HepG2 (cell line): Measurements from ENCODE around the gene RFX2. TPM values are rescaled to one million over a fixed set of nuclear protein-coding genes. Genes with fewer than 3 reads are reported as not detected.

Experiments used
- ASH2L ChIP-seq: fragments of 300-600, 200-600 bp; sonication (generic); IDR thresholded peaks from 2 replicates; pipeline ENCODE4 v1.7.0; 2017; ENCODE audit warnings: low read depth, mild to moderate bottlenecking, moderate library complexity, mixed read lengths, low read length; ENCODE audit not compliant: insufficient read length
- CHD2 ChIP-seq: IDR thresholded peaks from 2 replicates; pipeline ENCODE4 v1.6.1; 2011; ENCODE audit warnings: low read depth, low read length, improper control_type of control experiment
- ELF1 ChIP-seq: sonication (generic); formaldehyde crosslinking; IDR thresholded peaks from 2 replicates; pipeline ENCODE4 v1.4.0; 2020; ENCODE audit warnings: missing genetic modification reagents
- HOXD1 ChIP-seq: sonication (generic); formaldehyde crosslinking; IDR thresholded peaks from 2 replicates; pipeline ENCODE4 v1.5.0; 2020; ENCODE audit warnings: missing genetic modification reagents
- KLF9 ChIP-seq: IDR thresholded peaks from 2 replicates; pipeline ENCODE4 v1.6.1; 2016; ENCODE audit warnings: low read depth
- KMT2A ChIP-seq: sonication (generic); formaldehyde crosslinking; IDR thresholded peaks from 2 replicates; pipeline ENCODE4 v1.4.0; 2020; ENCODE audit warnings: missing genetic modification reagents
- MBD4 ChIP-seq: IDR thresholded peaks from 2 replicates; pipeline ENCODE4 v1.6.1; 2012; ENCODE audit warnings: low read length, inconsistent platforms, borderline replicate concordance
- PRMT3 ChIP-seq: sonication (generic); formaldehyde crosslinking; IDR thresholded peaks from 2 replicates; pipeline ENCODE4 v1.8.1; 2022; ENCODE audit warnings: low read depth, mild to moderate bottlenecking, moderate library complexity, missing genetic modification reagents, borderline replicate concordance
- SRSF1 ChIP-seq: fragments of 200-400 bp; formaldehyde crosslinking; optimal IDR thresholded peaks from 2 replicates; pipeline ENCODE3; 2017; ENCODE audit warnings: mild to moderate bottlenecking, low read depth, low read length, moderate library complexity
- TAF15 ChIP-seq: fragments of 200-400 bp; formaldehyde crosslinking; IDR thresholded peaks from one replicate; pipeline ENCODE4 v1.6.1; 2018; ENCODE audit warnings: mild to moderate bottlenecking, low read depth, low read length; ENCODE audit not compliant: poor library complexity, severe bottlenecking
- ZFP1 ChIP-seq: IDR thresholded peaks from 2 replicates; pipeline ENCODE4 v1.6.1; 2016
- ZFP82 ChIP-seq: sonication (generic); formaldehyde crosslinking; IDR thresholded peaks from 2 replicates; pipeline ENCODE4 v1.5.1; 2020; ENCODE audit warnings: mild to moderate bottlenecking, missing genetic modification reagents, borderline replicate concordance
- ZMYM4 ChIP-seq: sonication (generic); formaldehyde crosslinking; IDR thresholded peaks from 2 replicates; pipeline ENCODE4 v1.8.1; 2023; ENCODE audit warnings: mild to moderate bottlenecking, missing genetic modification reagents
- ZNF44 ChIP-seq: sonication (generic); formaldehyde crosslinking; IDR thresholded peaks from 2 replicates; pipeline ENCODE4 v1.5.1; 2020; ENCODE audit warnings: mild to moderate bottlenecking, missing genetic modification reagents
- ZNF782 ChIP-seq: sonication (generic); formaldehyde crosslinking; IDR thresholded peaks from 2 replicates; pipeline ENCODE4 v1.4.0; 2020; ENCODE audit warnings: missing genetic modification reagents, mild to moderate bottlenecking, borderline replicate concordance
- ZNF878 ChIP-seq: sonication (generic); formaldehyde crosslinking; IDR thresholded peaks from 2 replicates; pipeline ENCODE4 v1.8.1; 2023; ENCODE audit warnings: mild to moderate bottlenecking, missing genetic modification reagents, moderate library complexity
- ZSCAN31 ChIP-seq: sonication (generic); formaldehyde crosslinking; IDR thresholded peaks from 2 replicates; pipeline ENCODE4 v1.5.0; 2020; ENCODE audit warnings: low read depth, mild to moderate bottlenecking, missing genetic modification reagents
- ZZZ3 ChIP-seq: sonication (generic); formaldehyde crosslinking; IDR thresholded peaks from 2 replicates; pipeline ENCODE4 v1.4.0; 2020; ENCODE audit warnings: missing genetic modification reagents, mild to moderate bottlenecking, borderline replicate concordance
- polyA plus RNA-seq, 8 experiments: library from polyadenylated mRNA; depleted of rRNA in 3 of 8; stranded (reverse) in 7 of 8; unstranded in 1 of 8; fragments of >200 nt; fragmentation: Illumina TruSeq in 4 of 8; extraction: Trizol in 4 of 8; gene quantifications; 2 replicates each; pipeline versions ENCODE4 v1.2.1 to v1.2.3, GENCODE V29; 2011 to 2016; ENCODE audit warnings: low read depth in 4 of 8, missing spikeins in 1 of 8, mixed read lengths in 1 of 8; ENCODE audit not compliant: insufficient read depth in 1 of 8
- total RNA-seq, 5 experiments: library from RNA; depleted of rRNA; stranded (reverse); fragments of >200 nt; fragmentation: Illumina TruSeq; extraction: Trizol; gene quantifications; 2 replicates each; pipeline ENCODE4 v1.2.3, GENCODE V29; 2016; ENCODE audit warnings: low read depth in 1 of 5
- TF ChIP-seq, protein P1 (sequence below): sonication (generic); formaldehyde crosslinking; IDR thresholded peaks from 2 replicates; pipeline ENCODE4 v1.4.0; 2020; ENCODE audit warnings: missing genetic modification reagents; ENCODE audit errors: not compliant biosample characterization
- TF ChIP-seq, protein P2 (sequence below): sonication (generic); formaldehyde crosslinking; IDR thresholded peaks from 2 replicates; pipeline ENCODE4 v1.5.1; 2020; ENCODE audit warnings: mild to moderate bottlenecking, missing genetic modification reagents
- TF ChIP-seq, protein P3 (sequence below): sonication (generic); formaldehyde crosslinking; IDR thresholded peaks from 2 replicates; pipeline ENCODE4 v1.4.0; 2020; ENCODE audit warnings: mild to moderate bottlenecking, missing genetic modification reagents
- TF ChIP-seq, protein P4 (sequence below): sonication (generic); formaldehyde crosslinking; IDR thresholded peaks from 2 replicates; pipeline ENCODE4 v1.8.1; 2023; ENCODE audit warnings: missing genetic modification reagents, mild to moderate bottlenecking, borderline replicate concordance

RFX2 gene
- total and polyA plus RNA-seq, 2 of the 13 experiments (the other 11 are each of a cell fraction or from before 2014, with no cell fraction given), result 2.8 to 3.3 TPM

DNA sequence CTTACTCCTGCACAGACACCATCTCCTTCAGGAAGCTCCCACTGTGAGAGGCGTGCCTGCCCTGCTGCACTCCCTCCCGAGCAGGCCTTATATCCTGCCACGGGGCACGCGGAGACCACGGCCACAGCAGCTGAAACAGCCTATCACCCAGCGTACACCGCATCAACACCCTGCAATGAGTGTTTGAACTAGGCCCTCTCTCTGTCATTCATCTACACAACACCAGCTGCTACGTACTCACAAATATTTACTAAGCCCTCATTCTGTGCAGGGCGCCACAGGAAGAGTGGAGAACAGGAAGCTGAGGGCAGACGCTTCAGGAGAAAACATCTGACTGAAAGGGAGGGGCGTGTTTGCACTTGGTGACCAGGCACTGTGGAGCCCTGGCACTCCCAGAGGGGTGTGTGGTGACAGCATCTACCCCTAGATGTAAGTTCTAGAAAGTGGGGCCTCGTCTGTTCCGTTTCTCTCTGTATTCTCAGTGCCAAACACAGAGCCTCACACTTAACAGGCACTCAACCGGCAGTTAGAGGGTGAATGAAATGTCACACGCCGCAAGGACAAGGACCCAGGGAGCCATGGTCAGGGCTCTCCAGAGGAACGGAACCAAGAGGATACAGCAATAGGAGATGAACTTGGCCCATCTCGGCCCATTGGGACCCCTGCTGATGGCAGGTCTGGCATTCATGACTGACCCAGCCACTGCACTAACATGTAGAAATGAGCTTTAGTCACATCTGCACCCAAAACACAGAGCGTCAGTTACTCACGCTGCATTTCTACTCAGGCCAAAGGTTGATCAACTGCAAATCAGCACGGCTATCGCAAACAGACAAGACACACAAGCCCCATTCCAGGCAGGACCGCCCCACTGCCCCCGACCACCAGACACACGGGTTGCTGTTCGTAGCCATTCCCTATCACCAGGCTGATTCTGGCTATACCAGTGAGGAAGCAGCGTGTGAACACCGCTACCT is 148.0 kb downstream of the RFX2 start (continued):
- TF ChIP-seq, protein P1, sequence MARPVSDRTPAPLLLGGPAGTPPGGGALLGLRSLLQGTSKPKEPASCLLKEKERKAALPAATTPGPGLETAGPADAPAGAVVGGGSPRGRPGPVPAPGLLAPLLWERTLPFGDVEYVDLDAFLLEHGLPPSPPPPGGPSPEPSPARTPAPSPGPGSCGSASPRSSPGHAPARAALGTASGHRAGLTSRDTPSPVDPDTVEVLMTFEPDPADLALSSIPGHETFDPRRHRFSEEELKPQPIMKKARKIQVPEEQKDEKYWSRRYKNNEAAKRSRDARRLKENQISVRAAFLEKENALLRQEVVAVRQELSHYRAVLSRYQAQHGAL (CRISPR knock-in tag), result peak; percentile 90
- TF ChIP-seq, protein P2, sequence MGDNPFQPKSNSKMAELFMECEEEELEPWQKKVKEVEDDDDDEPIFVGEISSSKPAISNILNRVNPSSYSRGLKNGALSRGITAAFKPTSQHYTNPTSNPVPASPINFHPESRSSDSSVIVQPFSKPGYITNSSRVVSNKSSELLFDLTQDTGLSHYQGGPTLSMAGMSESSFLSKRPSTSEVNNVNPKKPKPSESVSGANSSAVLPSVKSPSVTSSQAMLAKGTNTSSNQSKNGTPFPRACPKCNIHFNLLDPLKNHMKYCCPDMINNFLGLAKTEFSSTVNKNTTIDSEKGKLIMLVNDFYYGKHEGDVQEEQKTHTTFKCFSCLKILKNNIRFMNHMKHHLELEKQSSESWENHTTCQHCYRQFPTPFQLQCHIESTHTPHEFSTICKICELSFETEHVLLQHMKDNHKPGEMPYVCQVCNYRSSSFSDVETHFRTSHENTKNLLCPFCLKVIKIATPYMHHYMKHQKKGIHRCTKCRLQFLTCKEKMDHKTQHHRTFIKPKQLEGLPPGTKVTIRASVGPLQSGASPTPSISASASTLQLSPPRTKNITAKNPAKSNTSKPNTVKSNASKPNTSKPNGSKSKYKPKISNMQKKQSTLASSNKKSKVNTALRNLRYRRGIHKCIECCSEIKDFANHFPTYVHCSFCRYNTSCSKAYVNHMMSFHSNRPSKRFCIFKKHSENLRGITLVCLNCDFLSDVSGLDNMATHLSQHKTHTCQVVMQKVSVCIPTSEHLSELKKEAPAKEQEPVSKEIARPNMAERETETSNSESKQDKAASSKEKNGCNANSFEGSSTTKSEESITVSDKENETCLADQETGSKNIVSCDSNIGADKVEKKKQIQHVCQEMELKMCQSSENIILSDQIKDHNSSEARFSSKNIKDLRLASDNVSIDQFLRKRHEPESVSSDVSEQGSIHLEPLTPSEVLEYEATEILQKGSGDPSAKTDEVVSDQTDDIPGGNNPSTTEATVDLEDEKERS (CRISPR knock-in tag), result 0 out of 2 replicates have a peak, but pooled peaks have one; percentile 20
- TF ChIP-seq ELF1 (CRISPR knock-in tag) (peak; percentile 86), ZMYM4 (CRISPR knock-in tag) (peak; percentile 75), ZFP82 (CRISPR knock-in tag) (peak; percentile 69; the same call in 1 of the 2 replicates), ZNF782 (CRISPR knock-in tag) (no peak), ZFP1 (peak; percentile 66; the same call in 1 of the 2 replicates), CHD2 (no peak), ASH2L (peak; percentile 81), ZNF44 (CRISPR knock-in tag) (no peak), KMT2A (peak; percentile 38; the same call in 1 of the 2 replicates), ZSCAN31 (CRISPR knock-in tag) (peak; percentile 83), KLF9 (CRISPR knock-in tag) (no peak), SRSF1 (peak; percentile 56), ZZZ3 (CRISPR knock-in tag) (no peak; the same call in 1 of the 2 replicates), MBD4 (no peak), PRMT3 (CRISPR knock-in tag) (0 out of 2 replicates have a peak, but pooled peaks have one; percentile 60), ZNF878 (CRISPR knock-in tag) (peak; percentile 91), HOXD1 (CRISPR knock-in tag) (peak; percentile 90), TAF15 (no peak)
- TF ChIP-seq, protein P3, sequence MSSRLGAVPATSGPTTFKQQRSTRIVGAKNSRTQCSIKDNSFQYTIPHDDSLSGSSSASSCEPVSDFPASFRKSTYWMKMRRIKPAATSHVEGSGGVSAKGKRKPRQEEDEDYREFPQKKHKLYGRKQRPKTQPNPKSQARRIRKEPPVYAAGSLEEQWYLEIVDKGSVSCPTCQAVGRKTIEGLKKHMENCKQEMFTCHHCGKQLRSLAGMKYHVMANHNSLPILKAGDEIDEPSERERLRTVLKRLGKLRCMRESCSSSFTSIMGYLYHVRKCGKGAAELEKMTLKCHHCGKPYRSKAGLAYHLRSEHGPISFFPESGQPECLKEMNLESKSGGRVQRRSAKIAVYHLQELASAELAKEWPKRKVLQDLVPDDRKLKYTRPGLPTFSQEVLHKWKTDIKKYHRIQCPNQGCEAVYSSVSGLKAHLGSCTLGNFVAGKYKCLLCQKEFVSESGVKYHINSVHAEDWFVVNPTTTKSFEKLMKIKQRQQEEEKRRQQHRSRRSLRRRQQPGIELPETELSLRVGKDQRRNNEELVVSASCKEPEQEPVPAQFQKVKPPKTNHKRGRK, result peak; percentile 89
- TF ChIP-seq, protein P4, sequence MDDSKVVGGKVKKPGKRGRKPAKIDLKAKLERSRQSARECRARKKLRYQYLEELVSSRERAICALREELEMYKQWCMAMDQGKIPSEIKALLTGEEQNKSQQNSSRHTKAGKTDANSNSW, result no peak; the same call in 1 of the 2 replicates
